GM12878 (cell line): ENCODE data around the gene LRRC74B. TPM values are rescaled to one million over a fixed set of nuclear protein-coding genes. Genes with fewer than 3 reads are reported as not detected.

Experiments
- ATAC-seq: fragments of 200-7000 bp; cut with Tn5 transposase; 3 replicates; pipeline ENCODE4 v1.9.1; 2020; ENCODE audit warnings: mild to moderate bottlenecking, moderate library complexity
- BruUV-seq: library from RNA; stranded (reverse); fragments of 400-500 nt; replicated peaks from 2 replicates; lab custom pipeline; 2021; lab: Mats Ljungman, UMichigan
- CTCF ChIA-PET: fragments of 300-600 bp; sonication (Branson Sonifier 250); formaldehyde crosslinking; extraction: SDS; loops from one replicate; lab custom pipeline; 2021; ENCODE audit warnings: inconsistent platforms; lab: Yijun Ruan, JAX
- POLR2A ChIA-PET: fragments of 350-600 bp; formaldehyde crosslinking; extraction: SDS; loops from one replicate; lab custom pipeline; 2021; ENCODE audit warnings: inconsistent platforms; lab: Charles Lee
- RAD21 ChIA-PET: fragments of 300-600 bp; sonication (Branson Sonifier 250); formaldehyde crosslinking; loops from one replicate; lab custom pipeline; 2023; ENCODE audit warnings: antibody characterized with exemption; ENCODE audit not compliant: unreplicated experiment; lab: Charles Lee
- SMC1A ChIA-PET: fragments of 300-600 bp; sonication (Branson Sonifier 250); formaldehyde crosslinking; loops from one replicate; lab custom pipeline; 2023; ENCODE audit not compliant: unreplicated experiment, uncharacterized antibody; lab: Charles Lee
- DNase-seq: peaks from one replicate; pipeline ENCODE4 v3.0.0-alpha.2; 2011; ENCODE audit warnings: low read depth, low spot score
- FAIRE-seq: peaks from 3 replicates; lab custom pipeline; 2011; peaks lifted over from hg19 to GRCh38; lab: Jason Lieb, UNC
- H2AFZ ChIP-seq: 2 replicates; pipeline ENCODE4 v1.6.0; 2011; ENCODE audit warnings: low read depth, low read length, control low read depth; ENCODE audit not compliant: control insufficient read depth
- H3K27ac ChIP-seq: 2 replicates; pipeline ENCODE4 v1.5.1; 2011; ENCODE audit warnings: control low read depth; ENCODE audit not compliant: control insufficient read depth, insufficient read depth
- H3K27me3 ChIP-seq, 2 experiments: replicated peaks in 1 of 2; 2 replicates each; pipeline versions ENCODE4 v1.6.0 to v1.6.1; 2011; ENCODE audit warnings: low read length in 1 of 2; ENCODE audit not compliant: control insufficient read depth in 2 of 2, insufficient read depth in 2 of 2
- H3K36me3 ChIP-seq, 2 experiments: 2 replicates each; pipeline ENCODE4 v1.5.1; 2011; ENCODE audit warnings: low read length in 1 of 2; ENCODE audit not compliant: control insufficient read depth in 2 of 2, insufficient read depth in 2 of 2
- H3K4me1 ChIP-seq: 2 replicates; pipeline ENCODE4 v1.6.1; 2011; ENCODE audit warnings: mild to moderate bottlenecking, low read length, moderate library complexity, mixed read lengths; ENCODE audit not compliant: control insufficient read depth, insufficient read depth
- H3K4me2 ChIP-seq: 2 replicates; pipeline ENCODE4 v1.6.0; 2011; ENCODE audit warnings: control low read depth; ENCODE audit not compliant: control insufficient read depth, insufficient read depth
- H3K4me3 ChIP-seq: fragments of 200-600 bp; sonication (generic); 2 replicates; pipeline ENCODE4 v1.5.1; 2016
- H3K79me2 ChIP-seq: 2 replicates; pipeline ENCODE4 v1.6.0; 2011; ENCODE audit warnings: low read length; ENCODE audit not compliant: control insufficient read depth, insufficient read depth
- H3K9ac ChIP-seq: 2 replicates; pipeline ENCODE4 v1.8.0; 2011; ENCODE audit warnings: low read length, control low read depth, mixed read lengths; ENCODE audit not compliant: control insufficient read depth, insufficient read depth
- H3K9me3 ChIP-seq: replicated peaks from 3 replicates; pipeline ENCODE4 v1.5.1; 2011; ENCODE audit warnings: mild to moderate bottlenecking, low read length; ENCODE audit not compliant: control insufficient read depth, insufficient read depth
- H4K20me1 ChIP-seq: 2 replicates; pipeline ENCODE4 v1.6.0; 2011; ENCODE audit not compliant: control insufficient read depth, insufficient read depth
- ETV6 ChIP-seq, 2 experiments: fragments of 450-650 bp in 1 of 2; IDR thresholded peaks in 1 of 2; conservative IDR thresholded peaks in 1 of 2; 2 replicates each; pipeline ENCODE4 v1.6.1; 2014; ENCODE audit warnings: antibody characterized with exemption in 1 of 2, borderline replicate concordance in 1 of 2, low read depth in 1 of 2, mild to moderate bottlenecking in 1 of 2, moderate library complexity in 1 of 2
- KLF5 ChIP-seq: fragments of 450-650 bp; IDR thresholded peaks from 2 replicates; pipeline ENCODE4 v1.6.1; 2014; ENCODE audit warnings: mild to moderate bottlenecking; ENCODE audit not compliant: partially characterized antibody
- PML ChIP-seq: IDR thresholded peaks from 2 replicates; pipeline ENCODE4 v1.6.1; 2012; ENCODE audit warnings: low read length, inconsistent platforms
- SMAD1 ChIP-seq: fragments of 450-650 bp; IDR thresholded peaks from 2 replicates; pipeline ENCODE4 v1.6.1; 2018; ENCODE audit warnings: mild to moderate bottlenecking, low read depth; ENCODE audit not compliant: partially characterized antibody
- SREBF2 ChIP-seq: IDR thresholded peaks from 2 replicates; pipeline ENCODE4 v1.6.1; 2012; ENCODE audit warnings: mild to moderate bottlenecking, low read length
- TARDBP ChIP-seq: IDR thresholded peaks from 2 replicates; pipeline ENCODE4 v1.6.1; 2016; ENCODE audit warnings: borderline replicate concordance
- YY1 ChIP-seq: IDR thresholded peaks from 2 replicates; pipeline ENCODE4 v1.6.1; 2011; ENCODE audit warnings: low read depth, mild to moderate bottlenecking, low read length
- ZBTB11 ChIP-seq: fragments of 450-650 bp; formaldehyde crosslinking; IDR thresholded peaks from 2 replicates; pipeline ENCODE4 v1.5.0; 2022; ENCODE audit warnings: mild to moderate bottlenecking, missing genetic modification characterization
- ZNF217 ChIP-seq: fragments of 450-650 bp; IDR thresholded peaks from 2 replicates; pipeline ENCODE4 v1.6.1; 2017; ENCODE audit warnings: antibody characterized with exemption, mild to moderate bottlenecking
- WGBS: methylation state at CpG from one replicate; pipeline ENCODE4 v1.1.6; 2016; ENCODE audit warnings: low lambda C conversion rate; ENCODE audit not compliant: insufficient replicate concordance, insufficient coverage; ENCODE audit errors: missing lambda C conversion rate; 5-methylcytosine and 5-hydroxymethylcytosine counted together
- in situ Hi-C: fragments of 300-500 bp; cut with MboI; formaldehyde crosslinking; loops from 9 replicates; pipeline ENCODE4 v1.14.3; 2018; ENCODE audit warnings: mixed read lengths
- intact Hi-C: fragments of 100-400 bp; cut with micrococcal nuclease; formaldehyde crosslinking; loops from one replicate; pipeline ENCODE4 v1.14.2; 2022; ENCODE audit not compliant: unreplicated experiment
- polyA plus RNA-seq, 11 experiments: library from polyadenylated mRNA; depleted of rRNA in 4 of 11; unstranded in 6 of 11; stranded (reverse) in 5 of 11; fragments of >200 nt; fragmentation: Nextera tagmentation in 4 of 11; fragmentation: Illumina TruSeq in 1 of 11; extraction: Ambion mirVana in 4 of 11; extraction: Trizol in 1 of 11; gene quantifications; 1 replicate in 1 of 11; 2 replicates in 10 of 11; pipeline versions ENCODE4 v1.2.1 to v1.2.3, GENCODE V29; 2011 to 2016; ENCODE audit warnings: inconsistent platforms in 2 of 11, missing spikeins in 2 of 11, low read depth in 1 of 11
- total RNA-seq, 4 experiments: library from RNA; depleted of rRNA in 3 of 4; stranded (reverse); fragments of >200 nt in 3 of 4; fragmentation: Illumina TruSeq in 1 of 4; extraction: Trizol in 1 of 4; gene quantifications; 2 replicates each; pipeline versions ENCODE4 v1.2.1 to v1.2.3, GENCODE V29; 2013 to 2021

Gene LRRC74B
- total and polyA plus RNA-seq, 10 of the 15 experiments (the other 5 are each of a cell fraction or from before 2014, with no cell fraction given), result not detected

DNA sequence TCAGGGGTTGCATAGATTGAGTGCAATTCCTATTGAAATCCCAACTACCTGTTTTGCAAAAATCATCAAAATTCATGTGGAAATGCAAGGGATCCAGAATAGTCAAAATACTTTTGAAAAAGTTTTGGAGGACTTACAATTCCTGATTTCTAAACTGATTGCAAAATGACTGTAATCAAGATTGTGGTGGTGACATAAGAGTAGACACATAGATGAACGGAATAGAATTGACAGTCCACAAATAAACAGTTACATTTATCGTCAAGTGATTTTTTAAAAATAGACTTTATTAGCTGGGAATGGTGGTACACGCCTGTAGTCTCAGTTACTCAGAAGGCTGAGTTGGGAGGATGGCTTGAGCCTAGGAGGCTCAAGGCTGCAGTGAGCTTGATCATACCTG, 10.8 kb upstream of the LRRC74B start:
- Histone ChIP-seq H4K20me1 (no peaks in the 10 kb centered on the region), H3K36me3 (no peaks in the 10 kb centered on the region), H3K79me2 (no peaks in the 10 kb centered on the region), H3K27ac (no peak overlapping the region), H3K27me3 (no peaks in the 10 kb centered on the region; a peak in 1 of 4 replicates), H3K9ac (no peak overlapping the region), H3K4me3 (no peak overlapping the region), H3K9me3 (no peaks in the 10 kb centered on the region), H3K4me2 (no peak overlapping the region), H2AFZ (no peak overlapping the region), H3K4me1 (peaks cover 7% of the 10 kb centered on the region)
- ATAC-seq, result no peak
- TF ChIP-seq TARDBP (no peak), ZNF217 (no peak), KLF5 (no peak), SREBF2 (no peak), SMAD1 (no peak), ETV6 (conservative IDR thresholded peaks at IDR 0.05 in 1 of 2, IDR thresholded peaks at IDR 0.05 in 1 of 2; ENCODE audit: borderline replicate concordance in 1 of 2, low read depth in 1 of 2) (no peak), ZBTB11 (CRISPR knock-in tag) (no peak), YY1 (no peak), PML (no peak)
- ChIA-PET RAD21 (no interaction called here), SMC1A (no interaction called here), CTCF (no interaction called here), POLR2A (no interaction called here)
- no TSS peak for BruUV-seq
- intact Hi-C loops (no loop called here), in situ Hi-C loops (no loop called here)
- no peak for DNase-seq
- FAIRE-seq, result no peak
- WGBS, result 45% methylated on average over 3 of the region's 3 CpGs
